GM18502 (cell line): ENCODE results near the gene ZFYVE27.

Experiments used
- ATAC-seq: cut with Tn5 transposase; IDR thresholded peaks from one replicate; pipeline ENCODE4 v1.9.1; 2021; ENCODE audit warnings: mild to moderate bottlenecking; ENCODE audit not compliant: unreplicated experiment, poor library complexity

ZFYVE27 gene

GRCh38 chr10:97714401-97715258, 22.3 kb upstream of the ZFYVE27 start:
- ATAC-seq: peak; percentile 44

GRCh38 chr10:97715259-97715874, 21.6 kb upstream of the ZFYVE27 start:
- no peak for ATAC-seq

- no peak for ATAC-seq
These were observed 19.3 kb upstream of the ZFYVE27 start for GRCh38 chr10:97717627-97718026.

- no peak for ATAC-seq
These were observed 18.8 kb upstream of the ZFYVE27 start for GRCh38 chr10:97718178-97718577.

- no peak for ATAC-seq
These were observed 18.2 kb upstream of the ZFYVE27 start for GRCh38 chr10:97718659-97719142.

- ATAC-seq: no peak
These were observed 17.3 kb upstream of the ZFYVE27 start for GRCh38 chr10:97719602-97720001.

GRCh38 chr10:97721871-97722780, 14.8 kb upstream of the ZFYVE27 start:
- no peak for ATAC-seq

GRCh38 chr10:97723001-97723400, 13.9 kb upstream of the ZFYVE27 start:
- ATAC-seq: no peak

GRCh38 chr10:97724341-97724941, 12.5 kb upstream of the ZFYVE27 start:
- no peak for ATAC-seq

- ATAC-seq: no peak
These were observed 10.2 kb upstream of the ZFYVE27 start for GRCh38 chr10:97726636-97727178.

GRCh38 chr10:97729014-97729413, 7.9 kb upstream of the ZFYVE27 start:
- ATAC-seq: no peak

- ATAC-seq: no peak
These were observed 5.4 kb upstream of the ZFYVE27 start for GRCh38 chr10:97731346-97732051.

GRCh38 chr10:97732052-97732359, 4.9 kb upstream of the ZFYVE27 start:
- no peak for ATAC-seq

GRCh38 chr10:97733256-97733655, 3.7 kb upstream of the ZFYVE27 start:
- ATAC-seq: no peak

- ATAC-seq: no peak
These were observed 2.9 kb upstream of the ZFYVE27 start for GRCh38 chr10:97734021-97734420.

- ATAC-seq: peak; percentile 36
These were observed 476 bp upstream of the ZFYVE27 start for GRCh38 chr10:97736403-97736901.

- peak; percentile 8 for ATAC-seq
These were observed 890 bp downstream of the ZFYVE27 start for GRCh38 chr10:97737770-97738265.

GRCh38 chr10:97738616-97739015, 1.7 kb downstream of the ZFYVE27 start:
- ATAC-seq: no peak

GRCh38 chr10:97740613-97741012, 3.7 kb downstream of the ZFYVE27 start:
- no peak for ATAC-seq
